T-cell (primary cell): ENCODE measurements around the gene PRR15. TPM values are rescaled to one million over a fixed set of nuclear protein-coding genes. Genes with fewer than 3 reads are reported as not detected.
A peak's percentile ranks its signal among the peaks of the same experiment; 100 is the strongest.
"Not testable (repeated sequence)": the region's sequence is repeated elsewhere in the genome, so short reads cannot be mapped to it uniquely, and the experiment has no call there.

Source experiments
- ATAC-seq, 4 experiments: fragments of 200-7000 bp in 3 of 4; fragments of 150-1000 bp in 1 of 4; cut with Tn5 transposase; replicated peaks in 1 of 4; 1 replicate in 3 of 4; 2 replicates in 1 of 4; pipeline ENCODE4 v1.10.0; 2021; ENCODE audit warnings: moderate library complexity in 3 of 4, mild to moderate bottlenecking in 2 of 4, moderate number of reproducible peaks in 1 of 4
- CTCF ChIA-PET, 2 donors: fragments of 300-600 bp; sonication (Branson Sonifier 250); formaldehyde crosslinking; loops; one replicate each; lab custom pipeline; 2022; ENCODE audit warnings: antibody characterized with exemption in 2 of 2; lab: Charles Lee
- POLR2A ChIA-PET, 2 donors: fragments of 300-600 bp; sonication (Branson Sonifier 250); formaldehyde crosslinking; loops; one replicate each; lab custom pipeline; 2022; ENCODE audit warnings: antibody characterized with exemption in 2 of 2; lab: Charles Lee
- DNase-seq, 35 experiments: peaks; one replicate each; pipeline versions ENCODE4 v3.0.0 to v3.0.0-alpha.2; 2013 to 2023
- H3K27ac ChIP-seq: one replicate; pipeline ENCODE4 v1.5.1; 2013; ENCODE audit warnings: low read length
- H3K27me3 ChIP-seq, 2 experiments: replicated peaks in 1 of 2; 1 replicate in 1 of 2; 2 replicates in 1 of 2; pipeline versions ENCODE4 v1.6.1 to v1.7.0; 2013; ENCODE audit warnings: low read length in 1 of 2, mixed read lengths in 1 of 2; ENCODE audit not compliant: control insufficient read depth in 2 of 2, insufficient read depth in 2 of 2; ENCODE audit errors: extremely low read depth in 1 of 2
- H3K36me3 ChIP-seq, 2 donors: 1 replicate in 1 of 2; 2 replicates in 1 of 2; pipeline versions ENCODE4 v1.6.1 to v1.7.0; 2013; ENCODE audit warnings: low read length in 1 of 2; ENCODE audit not compliant: control insufficient read depth in 2 of 2, insufficient read depth in 1 of 2; ENCODE audit errors: extremely low read depth in 1 of 2
- H3K4me1 ChIP-seq, 2 experiments: 1 replicate in 1 of 2; 2 replicates in 1 of 2; pipeline versions ENCODE4 v1.6.1 to v1.7.0; 2013; ENCODE audit warnings: low read length in 2 of 2, mixed read lengths in 1 of 2; ENCODE audit not compliant: insufficient read depth in 2 of 2, control insufficient read depth in 1 of 2; ENCODE audit errors: extremely low read depth in 1 of 2
- H3K4me3 ChIP-seq, 2 donors: 1 replicate in 1 of 2; 2 replicates in 1 of 2; pipeline versions ENCODE4 v1.5.1 to v1.7.0; 2013; ENCODE audit warnings: mild to moderate bottlenecking in 2 of 2, low read length in 1 of 2, moderate library complexity in 1 of 2; ENCODE audit not compliant: control insufficient read depth in 1 of 2; ENCODE audit errors: extremely low read depth in 1 of 2
- H3K9me3 ChIP-seq: 2 replicates; pipeline ENCODE4 v1.7.0; 2013
- H3K27ac Mint-ChIP-seq, 2 donors: one replicate each; pipeline ENCODE4 v1.8.0; 2020 to 2021; ENCODE audit warnings: mild to moderate bottlenecking in 2 of 2, mixed read lengths in 2 of 2
- H3K27me3 Mint-ChIP-seq, 2 donors: one replicate each; pipeline ENCODE4 v1.8.0; 2021 to 2022; ENCODE audit warnings: mixed read lengths in 2 of 2
- H3K36me3 Mint-ChIP-seq: one replicate; pipeline ENCODE4 v1.8.0; 2021; ENCODE audit warnings: mixed read lengths
- H3K4me1 Mint-ChIP-seq, 3 donors: one replicate each; pipeline ENCODE4 v1.8.0; 2020 to 2022; ENCODE audit warnings: mixed read lengths in 3 of 3, mild to moderate bottlenecking in 1 of 3
- H3K4me3 Mint-ChIP-seq, 3 donors: one replicate each; pipeline ENCODE4 v1.8.0; 2020 to 2022; ENCODE audit warnings: mild to moderate bottlenecking in 3 of 3, mixed read lengths in 3 of 3, moderate library complexity in 3 of 3
- H3K9me3 Mint-ChIP-seq, 3 donors: one replicate each; pipeline ENCODE4 v1.8.0; 2020 to 2022; ENCODE audit warnings: mixed read lengths in 3 of 3
- WGBS: methylation state at CpG from one replicate; pipeline ENCODE4 v1.1.5; 2013; ENCODE audit warnings: missing lambda C conversion rate; ENCODE audit not compliant: insufficient coverage; 5-methylcytosine and 5-hydroxymethylcytosine counted together
- total RNA-seq, 35 experiments: library from RNA in 6 of 35; stranded (reverse) in 6 of 35; fragments of 120-200 nt in 1 of 35; gene quantifications; one replicate each; pipeline versions ENCODE4 v1.2.1 to v1.2.4 and lab custom pipeline; 2013 to 2026

The PRR15 gene, protein sequence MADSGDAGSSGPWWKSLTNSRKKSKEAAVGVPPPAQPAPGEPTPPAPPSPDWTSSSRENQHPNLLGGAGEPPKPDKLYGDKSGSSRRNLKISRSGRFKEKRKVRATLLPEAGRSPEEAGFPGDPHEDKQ
- total RNA-seq, result under 1 TPM in 2 of 5 donors, not detected in 3; 0.30 to 0.38 TPM
- total RNA-seq (2013), result not detected
- 0 to 0.31 (median 0) reads per million in 29 experiments for total RNA-seq (lab: John Stamatoyannopoulos, UW)

GRCh38 chr7:29563590-29564495 lies at the start of gene PRR15:
Gene PRR15 (plus strand): TSS chr7:29563835. CDS start chr7:29566330, 2,495 bp downstream.
- no peak within 1 kb of the TSS for H3K27ac ChIP-seq
- no peaks in the 10 kb centered on the region for H3K9me3 ChIP-seq
- Mint-ChIP-seq H3K36me3 (no peaks in the 10 kb centered on the region), H3K27ac (peak within 1 kb of the TSS in 1 of 2 donors; percentile 25), H3K4me1 (peaks cover 14 to 26% (median 16%) of the 10 kb centered on the region in 3 donors), H3K4me3 (peak within 1 kb of the TSS; percentile 39 to 72 (median 64)), H3K27me3 (peaks cover 58 to 68% of the 10 kb centered on the region in 2 donors), H3K9me3 (no peaks in the 10 kb centered on the region)
- peaks cover 6 to 31% of the 10 kb centered on the region in 2 experiments for H3K4me1 ChIP-seq
- CTCF ChIA-PET, result no interaction called here
- ATAC-seq (no peak), DNase-seq (no peak)
- WGBS, result 1% methylated on average over 69 of the region's 72 CpGs
- POLR2A ChIA-PET, result no interaction called here
- peak within 1 kb of the TSS in 1 of 2 donors; percentile 74 for H3K4me3 ChIP-seq
- no peaks in the 10 kb centered on the region for H3K36me3 ChIP-seq
- peaks cover 9 to 59% of the 10 kb centered on the region in 2 experiments for H3K27me3 ChIP-seq

DNA sequence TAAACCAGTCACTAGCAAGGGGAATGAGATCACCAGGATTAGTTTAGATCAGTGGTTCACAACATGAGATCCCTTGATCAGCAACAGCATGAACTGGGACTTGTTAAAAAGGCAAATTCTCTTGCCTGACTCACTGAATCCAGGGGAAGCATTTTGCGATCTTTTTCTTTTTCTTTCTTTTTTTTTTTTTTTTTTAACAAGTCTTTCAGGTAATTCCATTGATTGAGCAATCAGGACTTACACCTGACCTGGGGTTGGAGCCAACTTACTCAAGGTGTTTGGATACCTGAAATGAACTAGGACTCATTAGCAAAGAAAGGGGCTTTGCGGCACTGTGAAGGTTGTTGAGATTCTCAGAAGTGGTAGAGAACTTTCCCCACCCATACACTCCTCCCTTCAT lies 47.1 kb upstream of the PRR15 start:
- H3K4me1 Mint-ChIP-seq, result no peaks in the 10 kb centered on the region
- H3K27ac Mint-ChIP-seq, result no peak overlapping the region
- H3K4me1 ChIP-seq, result no peaks in the 10 kb centered on the region
- H3K9me3 ChIP-seq, result no peaks in the 10 kb centered on the region
- no peak overlapping the region for H3K4me3 ChIP-seq
- peaks cover 7% of the 10 kb centered on the region for H3K36me3 Mint-ChIP-seq
- H3K27ac ChIP-seq, result no peak overlapping the region
- no peaks in the 10 kb centered on the region for H3K36me3 ChIP-seq
- peaks cover 0 to 4% of the 10 kb centered on the region in 2 donors for H3K27me3 Mint-ChIP-seq
- CTCF ChIA-PET, result no interaction called here
- DNase-seq (no peak), ATAC-seq (no peak)
- no CpG with 5 or more reads among the region's 2 CpGs for WGBS
- H3K9me3 Mint-ChIP-seq, result peaks cover 0 to 3% (median 0%) of the 10 kb centered on the region in 3 donors
- no peak overlapping the region for H3K4me3 Mint-ChIP-seq
- POLR2A ChIA-PET, result no interaction called here
- H3K27me3 ChIP-seq, result no peaks in the 10 kb centered on the region

DNA sequence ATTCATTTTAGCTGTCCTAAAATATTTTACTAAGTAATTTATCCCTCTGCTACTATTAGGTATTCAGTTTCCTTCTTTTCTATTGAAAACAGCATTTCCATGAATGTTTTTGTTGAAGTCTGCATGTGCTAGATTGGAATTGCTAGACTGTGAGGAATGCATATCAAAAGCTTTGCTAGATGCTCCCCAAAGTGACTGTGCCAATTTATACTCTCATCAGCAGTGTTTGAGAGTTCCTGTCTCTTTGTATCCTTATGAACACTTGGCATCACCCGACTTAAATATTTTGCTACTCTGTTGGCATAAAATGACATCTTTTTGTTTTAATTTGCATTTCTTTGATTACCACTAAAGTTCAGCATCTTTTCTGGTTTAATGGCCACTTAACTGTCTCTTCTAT lies 45.0 kb upstream of the PRR15 start:
- Histone ChIP-seq H3K27me3 (no peaks in the 10 kb centered on the region), H3K4me1 (no peaks in the 10 kb centered on the region), H3K27ac (no peak overlapping the region), H3K4me3 (no peak overlapping the region), H3K9me3 (no peaks in the 10 kb centered on the region), H3K36me3 (no peaks in the 10 kb centered on the region)
- POLR2A ChIA-PET, result no interaction called here
- Mint-ChIP-seq H3K4me1 (no peaks in the 10 kb centered on the region), H3K9me3 (peaks cover 3 to 11% (median 5%) of the 10 kb centered on the region in 3 donors), H3K4me3 (no peak overlapping the region), H3K27ac (no peak overlapping the region), H3K27me3 (peaks cover 0 to 4% of the 10 kb centered on the region in 2 donors), H3K36me3 (peaks cover 3% of the 10 kb centered on the region)
- CTCF ChIA-PET, result no interaction called here
- no CpG with 5 or more reads among the region's 1 CpG for WGBS
- DNase-seq, result no peak
- no peak for ATAC-seq

- ChIA-PET CTCF (no interaction called here), POLR2A (no interaction called here)
- DNase-seq, result no peak
- Mint-ChIP-seq H3K4me1 (no peaks in the 10 kb centered on the region), H3K4me3 (no peak overlapping the region), H3K9me3 (peaks cover 3 to 11% (median 5%) of the 10 kb centered on the region in 3 donors), H3K27ac (no peak overlapping the region), H3K27me3 (peaks cover 0 to 3% of the 10 kb centered on the region in 2 donors), H3K36me3 (peaks cover under 1% of the 10 kb centered on the region)
- Histone ChIP-seq H3K36me3 (no peaks in the 10 kb centered on the region), H3K4me1 (no peaks in the 10 kb centered on the region), H3K27me3 (no peaks in the 10 kb centered on the region), H3K9me3 (no peaks in the 10 kb centered on the region), H3K4me3 (no peak overlapping the region), H3K27ac (no peak overlapping the region)
- no peak for ATAC-seq
- no CpG with 5 or more reads among the region's 2 CpGs for WGBS
Observed at GRCh38 chr7:29523728-29524127, 39.9 kb upstream of the PRR15 start.

GRCh38 chr7:29527505-29528108 lies 36.0 kb upstream of the PRR15 start:
- H3K9me3 Mint-ChIP-seq, result peaks cover 0 to 13% (median 12%) of the 10 kb centered on the region in 3 donors
- H3K4me3 Mint-ChIP-seq, result no peak overlapping the region
- Histone ChIP-seq H3K27me3 (no peaks in the 10 kb centered on the region), H3K27ac (no peak overlapping the region), H3K9me3 (no peaks in the 10 kb centered on the region), H3K4me3 (no peak overlapping the region), H3K4me1 (no peaks in the 10 kb centered on the region), H3K36me3 (no peaks in the 10 kb centered on the region)
- POLR2A ChIA-PET, result no interaction called here
- no peaks in the 10 kb centered on the region for H3K36me3 Mint-ChIP-seq
- no peak for ATAC-seq
- CTCF ChIA-PET, result no interaction called here
- 20% methylated on average over 1 of the region's 4 CpGs for WGBS
- peaks cover 0 to 14% of the 10 kb centered on the region in 2 donors for H3K27me3 Mint-ChIP-seq
- no peak overlapping the region for H3K27ac Mint-ChIP-seq
- DNase-seq, result no peak
- H3K4me1 Mint-ChIP-seq, result no peaks in the 10 kb centered on the region

DNA sequence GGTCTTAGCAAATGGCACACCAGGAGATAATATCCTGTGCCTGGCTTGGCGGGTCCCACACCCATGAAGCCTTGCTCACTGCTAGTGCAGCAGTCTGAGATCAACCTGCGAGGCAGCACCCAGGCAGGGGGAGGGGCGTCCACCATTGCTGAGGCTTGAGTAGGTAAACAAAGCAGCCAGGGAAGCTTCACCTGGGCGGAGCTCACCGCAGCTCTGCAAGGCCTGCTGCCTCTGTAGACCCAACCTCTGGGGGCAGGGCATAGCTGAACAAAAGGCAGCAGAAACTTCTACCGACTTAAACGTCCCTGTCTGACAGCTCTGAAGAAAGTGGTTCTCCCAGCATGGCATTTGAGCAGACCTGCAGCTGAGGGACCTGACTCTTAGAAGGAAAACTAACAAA lies 35.1 kb upstream of the PRR15 start:
- WGBS, result 92% methylated on average over 7 of the region's 7 CpGs
- H3K4me1 ChIP-seq, H3K27me3 ChIP-seq, CTCF ChIA-PET, H3K4me3 ChIP-seq, H3K9me3 ChIP-seq, H3K27ac ChIP-seq, H3K36me3 ChIP-seq, DNase-seq, H3K4me3 Mint-ChIP-seq, ATAC-seq, H3K36me3 Mint-ChIP-seq, H3K27ac Mint-ChIP-seq, H3K4me1 Mint-ChIP-seq, POLR2A ChIA-PET: not testable (repeated sequence)
- Mint-ChIP-seq H3K27me3 (peaks cover 0 to 14% of the 10 kb centered on the region in 2 donors), H3K9me3 (peaks cover 0 to 13% (median 7%) of the 10 kb centered on the region in 3 donors)
